Glomerular visceral epithelial cell (primary cell): Measurements from ENCODE around the gene TMEM233.

ENCODE experiments used
- DNase-seq: peaks from one replicate; pipeline ENCODE4 v3.0.0-alpha.2; 2016; ENCODE audit errors: extremely low spot score

TMEM233 gene

DNA sequence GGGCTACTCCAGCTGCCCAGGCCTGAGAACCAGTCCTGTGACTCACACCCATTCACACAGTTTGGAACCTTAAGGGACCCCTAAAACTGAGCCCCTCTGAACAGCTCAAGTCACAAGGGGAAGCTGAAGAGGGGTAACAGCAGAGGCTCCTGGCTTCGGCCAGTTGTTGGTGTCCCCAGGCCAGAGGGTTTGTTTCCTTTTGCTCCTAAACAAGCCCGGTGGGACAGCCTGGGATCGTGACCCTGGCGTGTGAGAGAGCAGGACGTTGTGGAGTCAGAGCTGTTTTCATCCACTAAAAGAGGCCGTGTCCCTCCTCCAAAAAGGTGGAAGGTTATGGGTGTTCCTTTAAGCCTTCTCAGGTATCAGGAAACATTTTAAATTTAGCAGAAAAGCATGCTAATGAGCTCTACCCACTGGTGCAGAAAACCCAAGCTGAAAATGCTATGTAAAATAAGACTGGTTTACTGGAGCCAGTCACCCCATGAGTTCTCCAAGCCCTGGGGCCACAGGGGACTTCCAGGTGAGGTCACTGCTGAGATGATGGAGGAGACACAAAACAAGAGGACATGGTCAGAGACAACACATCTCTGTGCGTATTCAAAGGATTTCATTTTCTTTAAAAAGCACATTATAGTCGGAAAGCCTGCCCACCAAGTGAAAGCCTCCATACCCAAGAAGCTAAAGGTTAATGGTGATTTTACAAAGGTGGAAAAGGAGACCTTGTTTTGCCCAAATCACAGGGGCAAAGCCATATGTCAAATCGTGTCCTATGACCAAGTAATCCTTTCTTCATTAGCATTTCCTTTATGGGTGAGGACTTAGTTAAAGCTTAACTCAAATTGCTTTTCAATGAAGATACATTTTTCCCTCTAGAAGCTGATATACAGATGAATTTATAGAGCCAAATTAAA lies 88.4 kb downstream of the TMEM233 start:
- DNase-seq, result no peak

DNA sequence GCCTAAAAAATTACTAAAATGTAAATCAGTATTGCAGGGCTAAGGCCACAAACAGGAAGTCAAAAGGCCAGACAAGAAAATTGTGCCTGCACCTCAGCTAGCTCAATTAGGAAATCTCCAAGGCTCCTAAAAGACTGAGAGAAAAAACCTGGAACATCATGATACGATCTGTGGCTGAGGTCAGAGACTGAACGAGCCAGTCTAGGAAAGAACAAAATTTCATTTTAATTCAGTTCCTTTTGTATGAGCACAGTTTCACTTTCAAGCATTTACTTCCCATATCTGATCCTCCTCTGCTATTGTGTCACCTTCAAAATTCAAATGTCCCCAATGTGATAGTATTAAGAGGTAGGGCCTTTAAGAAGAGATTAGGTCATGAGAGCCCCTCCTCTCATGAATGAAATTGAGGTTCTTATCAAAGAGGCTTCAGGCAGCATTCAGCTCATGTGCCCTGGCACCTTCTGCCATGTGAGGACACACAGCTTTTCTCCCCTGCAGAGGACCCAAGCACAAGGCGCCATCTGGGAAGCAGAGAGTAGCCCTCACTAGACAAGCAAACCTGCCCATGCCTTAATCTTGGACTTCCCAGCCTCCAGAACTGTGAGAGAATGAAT lies 89.2 kb downstream of the TMEM233 start:
- DNase-seq, result no peak

DNA sequence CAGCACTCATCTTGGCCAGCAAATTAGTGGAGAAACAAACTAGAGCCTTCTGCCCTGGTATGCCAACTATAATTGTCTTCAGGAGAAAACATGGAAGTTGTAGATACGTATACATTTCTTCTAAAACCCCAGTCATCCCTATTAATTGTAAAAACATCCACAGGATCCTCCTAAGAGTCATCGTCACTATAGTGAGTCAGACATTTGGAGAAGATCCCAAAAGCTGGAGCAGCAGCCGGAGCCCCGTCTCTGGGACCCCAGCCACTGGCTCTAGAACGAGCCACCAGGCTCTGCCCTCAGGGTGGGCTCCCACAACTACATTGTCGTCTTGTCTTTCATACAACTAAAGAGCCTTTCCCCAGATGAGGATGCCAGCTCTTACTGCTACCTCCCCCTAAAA lies 89.8 kb downstream of the TMEM233 start:
- no peak for DNase-seq

DNA sequence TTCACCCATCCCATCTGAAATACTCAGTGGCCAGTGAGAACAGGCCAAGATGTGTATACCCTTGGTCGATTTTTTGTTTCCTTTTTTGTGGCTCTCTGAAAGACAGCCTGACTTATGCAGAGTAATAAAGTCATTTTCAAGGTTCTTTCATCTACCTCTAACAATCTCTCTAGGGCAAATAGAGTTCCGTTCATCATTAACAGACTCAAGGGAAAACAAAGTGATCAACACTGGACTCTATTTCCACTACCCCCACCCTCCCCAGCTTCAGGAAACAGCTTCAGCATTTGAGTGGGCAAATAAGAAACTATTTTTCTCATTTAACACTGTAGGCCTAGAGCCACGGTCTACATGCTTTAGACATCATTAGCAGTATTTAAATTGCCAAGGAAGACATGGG lies 90.2 kb downstream of the TMEM233 start:
- DNase-seq, result no peak

DNA sequence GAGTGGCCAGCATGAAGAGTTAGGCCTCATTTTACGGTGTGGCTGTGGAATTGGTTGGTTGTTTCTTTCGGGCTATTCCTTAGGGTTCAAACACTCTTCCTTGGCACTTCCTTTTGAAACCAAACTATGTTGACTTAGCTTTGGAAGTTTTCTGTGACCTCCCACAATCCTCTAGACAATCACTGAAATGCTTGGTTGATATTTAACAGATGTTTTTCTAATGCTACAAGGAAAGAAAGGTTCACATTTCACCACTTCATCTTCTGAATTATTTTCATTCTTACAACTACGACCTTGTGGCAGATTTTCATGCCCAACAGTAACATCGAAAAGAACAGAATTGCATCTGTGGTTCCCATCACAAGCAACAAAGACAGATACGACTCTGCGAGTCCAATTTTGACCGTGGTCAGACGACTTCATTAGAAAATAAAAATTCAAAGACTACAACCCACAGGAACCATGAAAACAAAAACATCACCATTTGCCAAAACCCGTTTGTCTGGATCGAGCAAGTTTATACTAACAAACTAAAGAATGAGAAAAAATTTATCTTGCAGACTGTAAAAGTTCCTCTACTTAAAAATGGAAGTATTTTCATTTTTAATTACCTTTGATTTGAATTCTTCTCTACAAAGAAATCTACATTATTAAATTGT lies 91.3 kb downstream of the TMEM233 start:
- no peak for DNase-seq

DNA sequence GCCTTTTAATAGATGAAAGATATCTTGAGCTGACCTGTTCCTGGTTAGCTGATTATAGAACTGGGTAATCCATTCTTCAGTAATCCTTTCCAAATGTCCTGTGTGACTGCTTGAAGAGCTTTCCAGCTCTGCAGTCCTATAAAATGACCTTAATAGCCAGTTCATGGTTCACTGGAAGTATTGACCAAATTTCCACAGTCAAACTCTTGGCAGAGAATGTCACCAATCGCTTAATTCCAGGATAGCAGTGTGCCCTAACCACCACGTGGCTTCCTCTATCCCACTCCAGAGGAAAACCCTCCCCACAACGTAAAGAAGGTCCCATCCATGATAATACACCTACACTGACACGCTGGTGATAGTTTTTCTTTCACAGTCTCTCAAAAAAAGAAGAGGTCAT lies 91.8 kb downstream of the TMEM233 start:
- DNase-seq, result no peak

DNA sequence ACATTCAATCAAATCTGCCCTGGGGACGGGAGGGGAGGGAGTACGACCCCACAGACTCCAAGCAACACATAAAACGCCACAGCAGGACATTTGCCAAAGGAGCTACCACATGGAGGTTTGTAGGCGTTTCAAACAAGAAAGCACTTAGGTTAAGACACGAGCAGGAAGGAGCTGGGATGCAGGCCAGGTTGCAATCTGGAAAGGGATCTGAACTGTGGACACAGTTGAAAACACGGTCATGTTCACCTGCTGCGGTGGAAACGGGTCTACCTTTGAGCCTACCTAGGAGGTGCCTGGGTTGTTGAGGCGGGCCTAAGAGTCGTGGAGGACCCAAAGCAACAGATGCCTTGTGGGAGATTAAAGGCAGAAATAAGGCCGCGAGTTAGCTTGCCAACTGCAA lies 92.8 kb downstream of the TMEM233 start:
- no peak for DNase-seq

DNA sequence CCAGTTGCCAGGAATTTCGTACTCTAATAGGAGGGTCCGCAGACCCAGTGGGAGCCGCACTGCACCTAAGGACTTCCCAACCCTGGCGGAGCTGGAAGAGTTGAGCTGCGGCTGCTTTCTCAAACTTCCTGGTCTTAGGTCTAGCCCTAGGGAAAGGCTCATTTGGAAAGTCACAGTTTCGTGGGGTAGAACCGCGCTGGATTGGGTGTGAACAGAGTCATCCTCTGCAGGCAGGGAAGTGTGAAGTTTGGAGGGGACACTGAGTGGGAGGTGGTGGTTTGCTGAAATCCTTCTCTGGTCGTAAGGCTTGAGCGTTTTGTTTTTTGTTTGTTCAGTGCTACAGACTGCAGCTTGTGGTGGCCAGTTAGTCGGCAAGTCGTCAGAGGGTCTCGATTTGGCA lies 93.2 kb downstream of the TMEM233 start:
- DNase-seq, result no peak

DNA sequence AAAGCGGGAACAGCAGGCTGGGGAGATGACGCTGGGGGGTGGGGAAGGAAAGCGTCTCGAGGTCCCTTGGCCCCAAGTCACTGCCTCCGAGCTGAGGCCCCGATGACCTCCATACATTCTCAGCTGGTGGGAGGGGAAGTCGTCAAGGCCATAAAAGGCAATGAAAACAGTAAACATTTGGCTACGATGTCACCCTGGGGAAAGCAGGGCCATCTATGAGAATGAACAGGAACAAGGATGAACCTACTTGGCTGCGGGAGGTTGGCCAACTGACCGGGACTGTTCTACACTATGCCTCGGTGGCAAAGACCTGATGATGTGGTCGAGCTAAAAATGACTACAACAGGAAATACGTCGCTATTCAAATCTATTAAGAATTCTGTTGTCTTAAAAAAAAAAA lies 93.8 kb downstream of the TMEM233 start:
- DNase-seq, result no peak

DNA sequence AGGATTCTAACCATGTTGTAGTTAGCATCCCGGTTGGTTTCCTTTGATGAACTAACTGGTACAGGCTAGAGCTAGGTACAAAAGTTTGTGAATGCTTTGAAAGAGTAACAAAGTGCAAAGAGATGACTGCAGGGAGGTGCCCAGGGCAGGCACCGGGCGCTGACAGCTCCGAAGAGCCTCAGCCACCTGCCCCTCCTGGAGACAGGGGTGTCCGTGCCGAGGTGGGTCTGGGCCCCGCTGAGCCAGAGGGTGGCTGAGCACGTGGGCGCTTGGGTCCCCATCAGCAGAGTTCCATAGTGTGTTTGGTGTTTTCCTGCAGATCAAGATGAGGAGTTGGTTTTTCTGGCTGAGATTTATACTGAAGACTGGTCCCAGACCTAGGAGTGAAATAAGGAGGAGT lies 94.3 kb downstream of the TMEM233 start:
- DNase-seq, result no peak

DNA sequence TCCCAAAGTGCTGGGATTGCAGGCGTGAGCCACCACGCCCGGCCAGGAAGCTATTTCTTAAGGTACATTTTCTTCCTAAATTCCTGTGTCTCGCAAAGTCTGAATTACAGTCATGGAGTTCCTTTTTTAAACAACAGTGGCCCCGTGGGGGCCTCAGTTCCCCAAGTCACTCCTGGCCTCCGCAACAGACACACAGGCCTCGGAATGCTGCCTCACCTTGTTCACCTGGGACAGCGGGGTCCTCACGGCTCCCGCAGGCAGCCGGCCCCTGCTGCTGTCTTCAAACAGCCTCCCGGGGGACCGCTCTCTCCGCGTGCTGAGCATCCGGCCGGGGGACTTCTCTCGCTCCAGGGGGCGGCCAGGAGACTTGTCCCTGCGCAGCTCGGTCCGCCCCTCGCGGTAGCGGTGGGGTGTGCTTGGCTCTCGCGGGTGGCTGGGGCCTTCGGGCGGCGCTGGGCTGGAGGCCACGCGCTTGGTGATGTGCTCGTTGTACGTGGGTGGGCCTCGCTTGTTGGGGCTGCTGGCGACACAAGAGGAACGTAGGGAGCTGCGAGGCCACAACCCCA lies 96.4 kb downstream of the TMEM233 start:
- DNase-seq, result no peak

DNA sequence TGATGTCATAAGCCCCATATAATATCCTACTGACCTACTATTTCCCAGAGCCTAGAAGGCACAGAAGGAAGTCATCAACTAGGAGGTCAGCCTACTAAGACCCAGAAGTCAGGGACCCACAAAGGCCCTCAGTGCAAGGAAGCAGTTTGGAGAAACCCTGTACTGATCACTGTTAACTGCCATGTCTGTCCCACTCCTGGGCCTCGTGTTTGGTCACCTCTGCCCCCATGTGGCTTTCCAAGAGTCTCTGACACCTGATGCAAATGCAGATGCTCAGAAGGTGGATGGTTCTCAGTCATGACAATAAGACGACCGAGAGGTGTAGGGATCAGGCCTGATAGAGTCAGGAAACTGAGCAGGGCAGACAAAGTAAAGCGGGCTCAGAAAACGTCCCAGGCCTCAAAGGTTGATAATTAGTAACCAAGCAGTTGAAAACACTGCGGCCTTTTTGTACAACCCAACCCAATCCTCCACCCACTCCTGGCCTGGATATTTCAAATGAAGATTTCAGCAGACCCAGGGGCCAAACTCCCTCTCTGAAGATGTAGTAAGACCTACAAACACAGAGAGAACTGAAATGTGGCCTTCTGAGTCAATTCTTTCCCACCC lies 97.7 kb downstream of the TMEM233 start:
- no peak for DNase-seq

DNA sequence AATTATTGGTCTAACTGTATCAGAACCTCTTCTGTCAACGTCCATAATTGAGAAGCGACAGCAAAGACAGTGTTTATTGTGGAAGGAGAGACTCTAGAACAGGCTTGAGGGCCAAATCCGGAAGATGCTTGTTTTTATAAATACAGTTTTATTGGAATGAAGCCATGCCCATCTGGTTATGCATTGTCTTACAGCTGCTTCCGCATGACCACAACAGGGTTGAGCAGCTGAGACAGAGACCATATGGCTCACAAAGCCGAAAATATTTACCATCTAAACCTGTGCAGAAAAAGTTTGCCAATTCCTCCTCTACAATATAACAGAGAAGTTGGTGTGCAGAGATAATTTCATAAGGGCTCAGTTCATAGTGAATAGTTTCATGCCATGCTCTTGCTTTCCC lies 98.8 kb downstream of the TMEM233 start:
- DNase-seq, result no peak
